HG03196 (cell line): Measurements from ENCODE around the gene MGA.
"Not testable (repeated sequence)": the region's sequence is repeated elsewhere in the genome, so short reads cannot be mapped to it uniquely, and the experiment has no call there.

Source experiments
- ATAC-seq: cut with Tn5 transposase; IDR thresholded peaks from one replicate; pipeline ENCODE4 v1.9.1; 2021; ENCODE audit not compliant: unreplicated experiment

The MGA gene

GRCh38 chr15:41703120-41703519 lies 42.9 kb downstream of the MGA start:
- no peak for ATAC-seq

- ATAC-seq = no peak
Measured at GRCh38 chr15:41713047-41713446, 52.8 kb downstream of the MGA start.

GRCh38 chr15:41714291-41714690 lies 54.1 kb downstream of the MGA start:
- no peak for ATAC-seq

- no peak for ATAC-seq
Measured at GRCh38 chr15:41716864-41717263, 56.7 kb downstream of the MGA start.

- ATAC-seq = no peak
Measured at GRCh38 chr15:41727143-41727542, 66.9 kb downstream of the MGA start.

- ATAC-seq = not testable (repeated sequence)
Measured at GRCh38 chr15:41728061-41728460, 67.9 kb downstream of the MGA start.

GRCh38 chr15:41730543-41730942 lies 70.3 kb downstream of the MGA start:
- ATAC-seq = no peak

GRCh38 chr15:41732483-41732882 lies 72.3 kb downstream of the MGA start:
- ATAC-seq = no peak

GRCh38 chr15:41734079-41734478 lies 73.9 kb downstream of the MGA start:
- no peak for ATAC-seq

- ATAC-seq = no peak
Measured at GRCh38 chr15:41735046-41735445, 74.8 kb downstream of the MGA start.

GRCh38 chr15:41735492-41735891 lies 75.3 kb downstream of the MGA start:
- not testable (repeated sequence) for ATAC-seq

- no peak for ATAC-seq
Measured at GRCh38 chr15:41746802-41747201, 86.6 kb downstream of the MGA start.

GRCh38 chr15:41756198-41756597 lies 96.0 kb downstream of the MGA start:
- no peak for ATAC-seq

- ATAC-seq = no peak
Measured at GRCh38 chr15:41772720-41773331, 112.6 kb downstream of the MGA start.

- ATAC-seq = no peak
Measured at GRCh38 chr15:41773332-41773728, 113.1 kb downstream of the MGA start.

GRCh38 chr15:41773729-41774061 lies 113.5 kb downstream of the MGA start:
- ATAC-seq = no peak

GRCh38 chr15:41774062-41774881 lies 114.1 kb downstream of the MGA start, which contains the start of gene MAPKBP1:
TSS of gene MAPKBP1 (plus strand) at chr15:41774484. CDS start at chr15:41775276, 792 bp downstream.
- ATAC-seq = peak; percentile 79

GRCh38 chr15:41774882-41775417 lies 114.7 kb downstream of the MGA start:
- no peak for ATAC-seq

GRCh38 chr15:41775651-41776050 lies 115.4 kb downstream of the MGA start:
- no peak for ATAC-seq

GRCh38 chr15:41777421-41777973 lies 117.3 kb downstream of the MGA start:
- ATAC-seq = no peak

- ATAC-seq = no peak
Measured at GRCh38 chr15:41778521-41778920, 118.3 kb downstream of the MGA start.

GRCh38 chr15:41779662-41780157 lies 119.5 kb downstream of the MGA start:
- ATAC-seq = no peak
